Fibroblast of pulmonary artery (primary cell): ENCODE results near the gene PLCB2.

ENCODE experiments used
- DNase-seq: peaks from one replicate; pipeline ENCODE4 v3.0.0-alpha.2; 2010; ENCODE audit warnings: low read depth
- H3K4me3 ChIP-seq: replicated peaks from 2 replicates; pipeline ENCODE4 v1.5.1; 2011; ENCODE audit warnings: low read depth, mild to moderate bottlenecking, control low read depth, low read length, moderate library complexity
- CTCF ChIP-seq: IDR thresholded peaks from 2 replicates; pipeline ENCODE4 v1.5.1; 2011; ENCODE audit warnings: mild to moderate bottlenecking, control low read depth, low read length, inconsistent platforms; ENCODE audit errors: missing control alignments

Gene PLCB2

GRCh38 chr15:40301467-40302179 is 6.1 kb downstream of the PLCB2 start:
- H3K4me3 ChIP-seq, result no peak overlapping the region
- DNase-seq, result no peak
- TF ChIP-seq CTCF, result no peak

GRCh38 chr15:40300771-40301170 is 7.0 kb downstream of the PLCB2 start:
- no peak for DNase-seq
- TF ChIP-seq CTCF, result no peak
- no peak overlapping the region for H3K4me3 ChIP-seq

GRCh38 chr15:40300367-40300766 is 7.4 kb downstream of the PLCB2 start:
- no peak overlapping the region for H3K4me3 ChIP-seq
- DNase-seq, result no peak
- no peak for TF ChIP-seq CTCF

- TF ChIP-seq CTCF, result no peak
- DNase-seq, result no peak
- no peak overlapping the region for H3K4me3 ChIP-seq
Measured at GRCh38 chr15:40298216-40298935, 9.4 kb downstream of the PLCB2 start.

GRCh38 chr15:40297356-40297755 is 10.4 kb downstream of the PLCB2 start:
- no peak for DNase-seq
- no peak overlapping the region for H3K4me3 ChIP-seq
- no peak for TF ChIP-seq CTCF

- no peak for TF ChIP-seq CTCF
- no peak overlapping the region for H3K4me3 ChIP-seq
- no peak for DNase-seq
Measured at GRCh38 chr15:40296561-40297230, 11.0 kb downstream of the PLCB2 start.
